Endothelial cell of umbilical vein (primary cell): Measurements from ENCODE around the gene SSUH2. TPM values are rescaled to one million over a fixed set of nuclear protein-coding genes. Genes with fewer than 3 reads are reported as not detected.

ENCODE experiments used
- BruUV-seq: library from RNA; stranded (reverse); fragments of 400-500 nt; replicated peaks from 2 replicates; lab custom pipeline; 2021; lab: Mats Ljungman, UMichigan
- CTCF ChIA-PET: fragments of 300-600, 350-600 bp; sonication (Branson Sonifier 250); formaldehyde crosslinking; loops from one replicate; lab custom pipeline; 2021; ENCODE audit warnings: antibody characterized with exemption, inconsistent platforms; lab: Charles Lee
- POLR2A ChIA-PET: fragments of 300-600, 350-600 bp; sonication (Branson Sonifier 250); formaldehyde crosslinking; loops from one replicate; lab custom pipeline; 2021; ENCODE audit warnings: antibody characterized with exemption, inconsistent platforms; lab: Charles Lee
- DNase-seq: peaks from one replicate; pipeline ENCODE4 v3.0.0-alpha.2; 2011; ENCODE audit warnings: low read depth, low spot score
- FAIRE-seq: peaks from 2 replicates; lab custom pipeline; 2011; peaks lifted over from hg19 to GRCh38; lab: Jason Lieb, UNC
- H2AFZ ChIP-seq: 2 replicates; pipeline ENCODE4 v1.6.0; 2012; ENCODE audit warnings: low read depth, low read length, control low read depth, inconsistent platforms
- H3K27ac ChIP-seq: 2 replicates; pipeline ENCODE4 v1.5.1; 2011; ENCODE audit warnings: low read depth, mild to moderate bottlenecking, control low read depth, low read length, moderate library complexity; ENCODE audit not compliant: insufficient read depth
- H3K27me3 ChIP-seq, 2 experiments: 2 replicates each; pipeline versions ENCODE4 v1.6.0 to v1.6.1; 2011; ENCODE audit warnings: low read length in 2 of 2, mixed read lengths in 1 of 2; ENCODE audit not compliant: control insufficient read depth in 2 of 2, insufficient read depth in 2 of 2
- H3K36me3 ChIP-seq, 2 experiments: 2 replicates in 1 of 2; 3 replicates in 1 of 2; pipeline ENCODE4 v1.5.1; 2011; ENCODE audit warnings: low read length in 2 of 2, mild to moderate bottlenecking in 1 of 2, moderate library complexity in 1 of 2; ENCODE audit not compliant: control insufficient read depth in 2 of 2, insufficient read depth in 2 of 2; ENCODE audit errors: extremely low read depth in 1 of 2
- H3K4me1 ChIP-seq: 3 replicates; pipeline ENCODE4 v1.5.1; 2011; ENCODE audit warnings: mild to moderate bottlenecking, low read length; ENCODE audit not compliant: control insufficient read depth, insufficient read depth; ENCODE audit errors: extremely low read depth
- H3K4me2 ChIP-seq: 2 replicates; pipeline ENCODE4 v1.6.1; 2011; ENCODE audit warnings: low read length, control low read depth, mixed read lengths; ENCODE audit not compliant: insufficient read depth
- H3K4me3 ChIP-seq, 3 experiments: fragments of 200-600 bp in 1 of 3; sonication (generic), shearing (Covaris generic) in 1 of 3; replicated peaks in 1 of 3; 2 replicates each; pipeline ENCODE4 v1.5.1; 2011 to 2016; ENCODE audit warnings: control low read depth in 3 of 3, low read length in 3 of 3, mild to moderate bottlenecking in 2 of 3, inconsistent platforms in 1 of 3, low read depth in 1 of 3, moderate library complexity in 1 of 3; ENCODE audit not compliant: insufficient read depth in 1 of 3
- H3K79me2 ChIP-seq: 2 replicates; pipeline ENCODE4 v1.6.0; 2012; ENCODE audit warnings: low read length, inconsistent platforms; ENCODE audit not compliant: control insufficient read depth, insufficient read depth
- H3K9ac ChIP-seq: replicated peaks from 2 replicates; pipeline ENCODE3; 2011; ENCODE audit warnings: low read length, control low read depth; ENCODE audit not compliant: insufficient read depth; ENCODE audit errors: extremely low read depth
- H3K9me1 ChIP-seq: replicated peaks from 3 replicates; pipeline ENCODE4 v1.6.0; 2011; ENCODE audit warnings: mild to moderate bottlenecking, low read length; ENCODE audit not compliant: control insufficient read depth, insufficient read depth; ENCODE audit errors: extremely low read depth
- H3K9me3 ChIP-seq: replicated peaks from 2 replicates; pipeline ENCODE4 v1.5.1; 2012; ENCODE audit warnings: low read length, inconsistent platforms; ENCODE audit not compliant: control insufficient read depth, insufficient read depth
- H4K20me1 ChIP-seq: replicated peaks from 2 replicates; pipeline ENCODE3; 2011; ENCODE audit warnings: mild to moderate bottlenecking, low read length; ENCODE audit not compliant: control insufficient read depth, insufficient read depth; ENCODE audit errors: extremely low read depth
- EZH2 ChIP-seq: IDR thresholded peaks from 2 replicates; pipeline ENCODE4 v1.6.1; 2012; ENCODE audit warnings: borderline replicate concordance, low read depth, mild to moderate bottlenecking, moderate library complexity, low read length, inconsistent platforms; ENCODE audit not compliant: severe bottlenecking
- FOS ChIP-seq: IDR thresholded peaks from 2 replicates; pipeline ENCODE4 v1.6.1; 2011; ENCODE audit warnings: mild to moderate bottlenecking, low read length, moderate library complexity, borderline replicate concordance; ENCODE audit not compliant: insufficient read depth
- GATA2 ChIP-seq: IDR thresholded peaks from 2 replicates; pipeline ENCODE4 v1.7.0; 2011; ENCODE audit warnings: low read depth, mild to moderate bottlenecking, moderate library complexity, mixed read lengths, low read length; ENCODE audit not compliant: insufficient read length, insufficient read depth
- MAX ChIP-seq: IDR thresholded peaks from 2 replicates; pipeline ENCODE4 v1.6.1; 2011; ENCODE audit not compliant: insufficient read depth, insufficient read length
- MYC ChIP-seq: IDR thresholded peaks from one replicate; pipeline ENCODE4 v1.6.1; 2011; ENCODE audit warnings: mild to moderate bottlenecking, low read depth, low read length
- POLR2A ChIP-seq: IDR thresholded peaks from 2 replicates; pipeline ENCODE4 v1.6.1; 2012; ENCODE audit warnings: low read depth, mild to moderate bottlenecking, control low read depth, low read length
- POLR2AphosphoS5 ChIP-seq: IDR thresholded peaks from 2 replicates; pipeline ENCODE4 v1.6.1; 2012; ENCODE audit warnings: low read depth, mild to moderate bottlenecking, control low read depth, low read length, moderate library complexity; ENCODE audit not compliant: insufficient read depth
- dilution Hi-C: fragments of 300-500 bp; cut with MboI; formaldehyde crosslinking; loops from one replicate; pipeline ENCODE4 v1.15.0; 2019; ENCODE audit warnings: low sequenced_read_pairs; ENCODE audit not compliant: extremely low pct_ligation_motif_present
- intact Hi-C: fragments of 100-400 bp; cut with micrococcal nuclease; formaldehyde crosslinking; loops from one replicate; pipeline ENCODE4 v1.10.0; 2022
- polyA plus RNA-seq, 4 experiments: library from polyadenylated mRNA; depleted of rRNA in 3 of 4; stranded (reverse) in 3 of 4; unstranded in 1 of 4; fragments of >200 nt; gene quantifications; 2 replicates each; pipeline versions ENCODE4 v1.2.1 to v1.2.3, GENCODE V29; 2011 to 2012; ENCODE audit warnings: missing spikeins in 1 of 4
- total RNA-seq: library from RNA; stranded (reverse); gene quantifications from 2 replicates; pipeline ENCODE4 v1.2.3, GENCODE V29; 2021

SSUH2 gene
- total and polyA plus RNA-seq, 2 donors (not counting 3 experiments of a cell fraction or from before 2014, with no cell fraction given) = 0.44 TPM; not detected in 1

GRCh38 chr3:8604988-8605387 is 39.6 kb downstream of the SSUH2 start:
- H3K4me2 ChIP-seq = no peak overlapping the region
- FAIRE-seq = no peak
- CTCF ChIA-PET = interaction anchor here (4.1 kb wide), 1 partner anchor 162 kb away, joined by 78 read pairs; no protein-coding TSS in a partner anchor
- no peaks in the 10 kb centered on the region for H3K36me3 ChIP-seq
- POLR2A ChIA-PET = no interaction called here
- H3K4me1 ChIP-seq = no peaks in the 10 kb centered on the region
- no peaks in the 10 kb centered on the region for H4K20me1 ChIP-seq
- H3K9ac ChIP-seq = no peak overlapping the region
- intact Hi-C loops (no loop called here), dilution Hi-C loops (no loop called here)
- H2AFZ ChIP-seq = no peak overlapping the region
- peaks cover 0 to 2% of the 10 kb centered on the region in 2 experiments for H3K27me3 ChIP-seq
- H3K9me3 ChIP-seq = no peaks in the 10 kb centered on the region
- no peaks in the 10 kb centered on the region for H3K79me2 ChIP-seq
- TF ChIP-seq MAX (no peak), POLR2A (no peak), MYC (no peak), FOS (no peak)
- no TSS peak for BruUV-seq
- no peak overlapping the region for H3K4me3 ChIP-seq
- H3K27ac ChIP-seq = no peak overlapping the region
- H3K9me1 ChIP-seq = no peaks in the 10 kb centered on the region
- DNase-seq = no peak

- Histone ChIP-seq H3K4me2 (no peak overlapping the region), H3K27me3 (peaks cover 0 to 1% of the 10 kb centered on the region in 2 experiments), H3K9ac (no peak overlapping the region), H3K4me3 (no peak overlapping the region), H3K4me1 (no peaks in the 10 kb centered on the region), H3K9me1 (no peaks in the 10 kb centered on the region), H3K36me3 (no peaks in the 10 kb centered on the region), H3K27ac (no peak overlapping the region), H3K79me2 (no peaks in the 10 kb centered on the region), H4K20me1 (no peaks in the 10 kb centered on the region), H3K9me3 (no peaks in the 10 kb centered on the region), H2AFZ (no peak overlapping the region)
- BruUV-seq = no TSS peak
- no peak for TF ChIP-seq GATA2
- TF ChIP-seq POLR2AphosphoS5 = no peak
- no peak for TF ChIP-seq EZH2
- no peak for TF ChIP-seq POLR2A
- DNase-seq (no peak), FAIRE-seq (no peak)
- CTCF ChIA-PET = no interaction called here
- intact Hi-C loops (no loop called here), dilution Hi-C loops (no loop called here)
- POLR2A ChIA-PET = no interaction called here
Measured at GRCh38 chr3:8604006-8604405, 40.6 kb downstream of the SSUH2 start.
